HEK293 (cell line): ENCODE measurements around the gene KCNJ8.

ENCODE experiments used
- CTCF ChIA-PET: fragments of 350-600 bp; formaldehyde crosslinking; extraction: SDS; loops from one replicate; lab custom pipeline; 2021; ENCODE audit warnings: antibody characterized with exemption; lab: Yijun Ruan, JAX
- POLR2A ChIA-PET: fragments of 300-600 bp; formaldehyde crosslinking; extraction: SDS; loops from one replicate; lab custom pipeline; 2020; ENCODE audit warnings: antibody characterized with exemption, inconsistent platforms; lab: Yijun Ruan, JAX
- H3K27ac ChIP-seq: fragments of 200-500 bp; sonication (Bioruptor generic); 2 replicates; pipeline ENCODE4 v1.5.1; 2014; ENCODE audit warnings: low read depth, low read length, control low read depth, inconsistent platforms; ENCODE audit errors: extremely low read depth
- H3K36me3 ChIP-seq, 2 experiments: fragments of 200-500 bp in 1 of 2; sonication (Bioruptor generic) in 1 of 2; 1 replicate in 1 of 2; 2 replicates in 1 of 2; pipeline ENCODE4 v1.5.1; 2014 to 2017; ENCODE audit warnings: inconsistent platforms in 2 of 2, low read length in 2 of 2; ENCODE audit not compliant: control insufficient read depth in 2 of 2, insufficient read depth in 1 of 2
- H3K4me1 ChIP-seq: fragments of 200-500 bp; sonication (Bioruptor generic); 2 replicates; pipeline ENCODE4 v1.5.1; 2014; ENCODE audit warnings: mild to moderate bottlenecking, low read length, inconsistent platforms; ENCODE audit not compliant: control insufficient read depth, insufficient read depth
- H3K4me3 ChIP-seq: 2 replicates; pipeline ENCODE4 v1.5.1; 2011; ENCODE audit warnings: low read depth, mild to moderate bottlenecking, control low read depth, low read length, moderate library complexity
- H3K9me3 ChIP-seq: fragments of 200-500 bp; sonication (Bioruptor generic); 2 replicates; pipeline ENCODE4 v1.5.1; 2014; ENCODE audit warnings: low read depth, low read length, inconsistent platforms; ENCODE audit not compliant: control insufficient read depth, insufficient read depth
- GLIS1 ChIP-seq: fragments of 450-650 bp; formaldehyde crosslinking; IDR thresholded peaks from 2 replicates; pipeline ENCODE4 v1.5.1; 2016; ENCODE audit warnings: missing biosample characterization, missing genetic modification characterization
- GLIS2 ChIP-seq: fragments of 450-650 bp; formaldehyde crosslinking; IDR thresholded peaks from 2 replicates; pipeline ENCODE4 v1.5.1; 2016; ENCODE audit warnings: missing biosample characterization, missing genetic modification characterization
- HOXA7 ChIP-seq: sonication (generic); formaldehyde crosslinking; IDR thresholded peaks from 2 replicates; pipeline ENCODE4 v1.8.1; 2022; ENCODE audit warnings: missing genetic modification reagents, borderline replicate concordance
- KLF16 ChIP-seq: fragments of 450-650 bp; formaldehyde crosslinking; IDR thresholded peaks from 2 replicates; pipeline ENCODE4 v1.5.1; 2017; ENCODE audit warnings: missing biosample characterization, missing genetic modification characterization
- OSR2 ChIP-seq: fragments of 450-650 bp; formaldehyde crosslinking; IDR thresholded peaks from 2 replicates; pipeline ENCODE4 v1.5.1; 2016; ENCODE audit warnings: missing biosample characterization, missing genetic modification characterization
- PATZ1 ChIP-seq: fragments of 450-650 bp; formaldehyde crosslinking; IDR thresholded peaks from 2 replicates; pipeline ENCODE4 v1.5.1; 2016; ENCODE audit warnings: missing biosample characterization, missing genetic modification characterization
- PBX3 ChIP-seq: sonication (generic); formaldehyde crosslinking; IDR thresholded peaks from 2 replicates; pipeline ENCODE4 v1.8.1; 2022; ENCODE audit warnings: mild to moderate bottlenecking, moderate library complexity, missing genetic modification reagents
- PRDM10 ChIP-seq: fragments of 450-650 bp; formaldehyde crosslinking; IDR thresholded peaks from 2 replicates; pipeline ENCODE4 v1.5.1; 2016; ENCODE audit warnings: missing biosample characterization, missing genetic modification characterization
- SP3 ChIP-seq: fragments of 450-650 bp; formaldehyde crosslinking; IDR thresholded peaks from 2 replicates; pipeline ENCODE4 v1.5.1; 2016; ENCODE audit warnings: missing biosample characterization, missing genetic modification characterization
- ZBTB11 ChIP-seq: fragments of 450-650 bp; formaldehyde crosslinking; conservative IDR thresholded peaks from 2 replicates; pipeline ENCODE4 v1.5.1; 2016; ENCODE audit warnings: low read depth, missing biosample characterization, missing genetic modification characterization
- ZBTB48 ChIP-seq: fragments of 450-650 bp; formaldehyde crosslinking; IDR thresholded peaks from 2 replicates; pipeline ENCODE4 v1.5.1; 2016; ENCODE audit warnings: missing biosample characterization, missing genetic modification characterization
- ZFP41 ChIP-seq: fragments of 450-650 bp; formaldehyde crosslinking; IDR thresholded peaks from 2 replicates; pipeline ENCODE4 v1.5.1; 2016; ENCODE audit warnings: missing biosample characterization, missing genetic modification characterization, borderline replicate concordance
- ZIC2 ChIP-seq: fragments of 450-650 bp; formaldehyde crosslinking; IDR thresholded peaks from 2 replicates; pipeline ENCODE4 v1.5.1; 2016; ENCODE audit warnings: missing biosample characterization, missing genetic modification characterization
- ZNF10 ChIP-seq: fragments of 450-650 bp; formaldehyde crosslinking; IDR thresholded peaks from 2 replicates; pipeline ENCODE4 v1.5.1; 2017; ENCODE audit warnings: missing biosample characterization, missing genetic modification characterization
- ZNF175 ChIP-seq: fragments of 450-650 bp; formaldehyde crosslinking; IDR thresholded peaks from 2 replicates; pipeline ENCODE4 v1.5.1; 2016; ENCODE audit warnings: missing biosample characterization, missing genetic modification characterization
- ZNF2 ChIP-seq: fragments of 450-650 bp; formaldehyde crosslinking; IDR thresholded peaks from 2 replicates; pipeline ENCODE4 v1.5.1; 2016; ENCODE audit warnings: missing biosample characterization, missing genetic modification characterization
- ZNF223 ChIP-seq: fragments of 450-650 bp; formaldehyde crosslinking; IDR thresholded peaks from 2 replicates; pipeline ENCODE4 v1.5.1; 2016; ENCODE audit warnings: missing biosample characterization, missing genetic modification characterization
- ZNF341 ChIP-seq: fragments of 450-650 bp; formaldehyde crosslinking; IDR thresholded peaks from 2 replicates; pipeline ENCODE4; 2016; ENCODE audit warnings: low read depth, missing biosample characterization, missing genetic modification characterization
- ZNF362 ChIP-seq: fragments of 450-650 bp; formaldehyde crosslinking; IDR thresholded peaks from 2 replicates; pipeline ENCODE4 v1.5.1; 2016; ENCODE audit warnings: missing biosample characterization, missing genetic modification characterization
- ZNF521 ChIP-seq: fragments of 450-650 bp; formaldehyde crosslinking; IDR thresholded peaks from 2 replicates; pipeline ENCODE4 v1.5.1; 2017; ENCODE audit warnings: missing biosample characterization, mild to moderate bottlenecking, missing genetic modification characterization
- ZNF555 ChIP-seq: fragments of 450-650 bp; formaldehyde crosslinking; conservative IDR thresholded peaks from 2 replicates; pipeline ENCODE4 v1.5.1; 2017; ENCODE audit warnings: missing biosample characterization, mild to moderate bottlenecking, missing genetic modification characterization, inconsistent platforms
- ZNF626 ChIP-seq: fragments of 450-650 bp; sonication (Bioruptor Pico); formaldehyde crosslinking; IDR thresholded peaks from 2 replicates; pipeline ENCODE4 v1.5.1; 2018; ENCODE audit warnings: missing biosample characterization, missing genetic modification characterization, inconsistent platforms
- ZNF658 ChIP-seq: fragments of 450-650 bp; formaldehyde crosslinking; IDR thresholded peaks from 2 replicates; pipeline ENCODE4; 2016; ENCODE audit warnings: missing biosample characterization, missing genetic modification characterization
- ZNF707 ChIP-seq: fragments of 450-650 bp; formaldehyde crosslinking; IDR thresholded peaks from 2 replicates; pipeline ENCODE4 v1.5.1; 2016; ENCODE audit warnings: missing biosample characterization, missing genetic modification characterization
- ZNF76 ChIP-seq: fragments of 450-650 bp; formaldehyde crosslinking; IDR thresholded peaks from 2 replicates; pipeline ENCODE4; 2016; ENCODE audit warnings: low read depth, missing biosample characterization, missing genetic modification characterization, borderline replicate concordance
- ZNF777 ChIP-seq: fragments of 450-650 bp; formaldehyde crosslinking; IDR thresholded peaks from 2 replicates; pipeline ENCODE4 v1.5.1; 2017; ENCODE audit warnings: missing biosample characterization, missing genetic modification characterization, borderline replicate concordance

Gene KCNJ8

GRCh38 chr12:21774358-21775132 lies at the start of gene KCNJ8:
Gene KCNJ8 (minus strand): TSS chr12:21774706. CDS start chr12:21773616, 1,090 bp downstream.
- POLR2A ChIA-PET: interaction anchor here (0.7 to 1.0 kb wide), 3 partner anchors 12 to 281 kb away, joined by 3 to 9 read pairs (median 4); no protein-coding TSS in a partner anchor
- TF ChIP-seq ZNF658 (tag by site-specific recombination): no peak
- peak; percentile 80 for TF ChIP-seq OSR2
- TF ChIP-seq KLF16 (tag by site-specific recombination): no peak
- no peak for TF ChIP-seq ZNF521 (tag by site-specific recombination)
- no peak for TF ChIP-seq PBX3
- TF ChIP-seq ZNF555 (tag by site-specific recombination): no peak
- TF ChIP-seq PRDM10 (tag by site-specific recombination): peak; percentile 35; the same call in 1 of the 2 replicates
- TF ChIP-seq ZNF10 (tag by site-specific recombination): no peak
- peak; percentile 52; the same call in 1 of the 2 replicates for TF ChIP-seq SP3 (tag by site-specific recombination)
- peak; percentile 56; the same call in 1 of the 2 replicates for TF ChIP-seq ZNF362 (tag by site-specific recombination)
- no peak for TF ChIP-seq ZNF707 (tag by site-specific recombination)
- TF ChIP-seq ZNF175 (tag by site-specific recombination): no peak
- TF ChIP-seq ZFP41 (tag by site-specific recombination): no peak
- TF ChIP-seq ZNF223 (tag by site-specific recombination): no peak
- 0 out of 2 replicates have a peak, but pooled peaks have one; percentile 45 for TF ChIP-seq ZNF2 (tag by site-specific recombination)
- no peak for TF ChIP-seq ZNF777 (tag by site-specific recombination)
- TF ChIP-seq ZNF626 (tag by site-specific recombination): no peak
- peak; percentile 44 for TF ChIP-seq ZBTB48 (tag by site-specific recombination)
- peak; percentile 70 for TF ChIP-seq PATZ1 (tag by site-specific recombination)
- peak; percentile 95 for TF ChIP-seq ZNF341
- 0 out of 2 replicates have a peak, but pooled peaks have one; percentile 22 for TF ChIP-seq ZNF76
- peak; percentile 56 for TF ChIP-seq ZIC2 (tag by site-specific recombination)
- no peak for TF ChIP-seq HOXA7
- peak; percentile 69 for TF ChIP-seq GLIS2 (tag by site-specific recombination)
- TF ChIP-seq GLIS1 (tag by site-specific recombination): peak; percentile 89
- TF ChIP-seq ZBTB11 (tag by site-specific recombination): peak; percentile 28; the same call in 1 of the 2 replicates

More at GRCh38 chr12:21774358-21775132, at the start of gene KCNJ8:
- Histone ChIP-seq H3K9me3 (no peaks in the 10 kb centered on the region), H3K4me3 (peak within 1 kb of the TSS; percentile 62), H3K4me1 (peaks cover 5% of the 10 kb centered on the region), H3K27ac (peak within 1 kb of the TSS; percentile 83; the same call in 1 of the 2 replicates), H3K36me3 (peaks cover 4 to 28% of the 10 kb centered on the region in 2 experiments; a peak in 2 of 3 replicates)
- CTCF ChIA-PET: interaction anchor here (0.9 kb wide), 1 partner anchor 215 kb away, joined by 3 read pairs; no protein-coding TSS in a partner anchor
